OCI-LY7 (cell line): ENCODE results near the gene FAM81A. TPM values are rescaled to one million over a fixed set of nuclear protein-coding genes. Genes with fewer than 3 reads are reported as not detected.

Source experiments
- BruUV-seq: library from RNA; stranded (reverse); fragments of 400-500 nt; replicated peaks from 2 replicates; lab custom pipeline; 2021; lab: Mats Ljungman, UMichigan
- CTCF ChIA-PET: fragments of 300-600 bp; sonication (Branson Sonifier 250); formaldehyde crosslinking; loops from one replicate; lab custom pipeline; 2022; ENCODE audit warnings: antibody characterized with exemption; ENCODE audit not compliant: unreplicated experiment; lab: Charles Lee
- POLR2A ChIA-PET: fragments of 300-600 bp; sonication (Branson Sonifier 250); formaldehyde crosslinking; loops from one replicate; lab custom pipeline; 2022; ENCODE audit warnings: antibody characterized with exemption; lab: Charles Lee
- DNase-seq: peaks from one replicate; pipeline ENCODE4 v3.0.0-alpha.2; 2015; ENCODE audit warnings: low spot score
- H2AFZ ChIP-seq: fragments of 200-600 bp; sonication (generic), shearing (Covaris generic); 2 replicates; pipeline ENCODE4 v1.6.1; 2014; ENCODE audit warnings: mild to moderate bottlenecking, antibody characterized with exemption, low read length, moderate library complexity
- H3K27ac ChIP-seq: fragments of 200-600 bp; sonication (generic); 2 replicates; pipeline ENCODE4 v1.5.1; 2014; ENCODE audit warnings: mixed run types, low read depth, mild to moderate bottlenecking, moderate library complexity, low read length, inconsistent platforms; ENCODE audit not compliant: poor library complexity, severe bottlenecking
- H3K36me3 ChIP-seq: fragments of 200-600 bp; sonication (generic); 2 replicates; pipeline ENCODE4 v1.6.1; 2014; ENCODE audit warnings: mild to moderate bottlenecking, antibody characterized with exemption, low read length, moderate library complexity, mixed read lengths; ENCODE audit not compliant: insufficient read depth
- H3K4me1 ChIP-seq: fragments of 200-600 bp; sonication (generic); 2 replicates; pipeline ENCODE4 v1.5.1; 2014; ENCODE audit warnings: mild to moderate bottlenecking, low read length; ENCODE audit not compliant: insufficient read depth, poor library complexity, severe bottlenecking
- H3K4me2 ChIP-seq: fragments of 200-600 bp; sonication (generic); 2 replicates; pipeline ENCODE4 v1.6.1; 2014; ENCODE audit warnings: mild to moderate bottlenecking, low read length
- H3K4me3 ChIP-seq: fragments of 200-600 bp; sonication (generic); 2 replicates; pipeline ENCODE4 v1.5.1; 2014; ENCODE audit warnings: mild to moderate bottlenecking, low read depth, low read length; ENCODE audit not compliant: poor library complexity, severe bottlenecking
- H3K79me2 ChIP-seq: fragments of 200-600 bp; sonication (generic); 2 replicates; pipeline ENCODE4 v1.6.1; 2016; ENCODE audit warnings: low read depth, mild to moderate bottlenecking, low read length, moderate library complexity, mixed read lengths; ENCODE audit not compliant: insufficient read depth
- H3K9me2 ChIP-seq: fragments of 200-600 bp; sonication (generic); 2 replicates; pipeline ENCODE4 v1.6.1; 2016; ENCODE audit warnings: mild to moderate bottlenecking, low read length, mixed read lengths; ENCODE audit not compliant: insufficient read depth
- H3K9me3 ChIP-seq: fragments of 200-600 bp; sonication (generic); 2 replicates; pipeline ENCODE4 v1.6.1; 2014; ENCODE audit warnings: mild to moderate bottlenecking, mixed run types, low read length, mixed read lengths
- H4K20me1 ChIP-seq: fragments of 200-600 bp; sonication (generic); 2 replicates; pipeline ENCODE4 v1.6.1; 2014; ENCODE audit warnings: mild to moderate bottlenecking, antibody characterized with exemption, low read length, moderate library complexity, mixed read lengths; ENCODE audit not compliant: insufficient read depth
- EZH2phosphoT487 ChIP-seq: fragments of 200-600 bp; sonication (generic); IDR thresholded peaks from 2 replicates; pipeline ENCODE4 v1.6.1; 2018; ENCODE audit warnings: low read depth, borderline replicate concordance, mild to moderate bottlenecking, mixed run types, antibody characterized with exemption, low read length, moderate library complexity, mixed read lengths
- intact Hi-C: fragments of 100-400 bp; cut with micrococcal nuclease; formaldehyde crosslinking; loops from one replicate; pipeline ENCODE4 v1.10.0; 2022; ENCODE audit not compliant: unreplicated experiment
- total RNA-seq, 2 experiments: library from RNA; depleted of rRNA in 1 of 2; stranded (reverse); fragments of >200 nt in 1 of 2; shearing (Covaris generic) in 1 of 2; gene quantifications; 2 replicates each; pipeline ENCODE4 v1.2.3, GENCODE V29; 2014 to 2022
- TF ChIP-seq, protein P1 (sequence below): fragments of 200-600 bp; sonication (generic); conservative IDR thresholded peaks from 2 replicates; pipeline ENCODE4 v1.5.1; 2014; ENCODE audit warnings: mild to moderate bottlenecking, antibody characterized with exemption, low read length, moderate library complexity, mixed read lengths

Gene FAM81A
- total RNA-seq, 2 experiments from 2014 or later, result 11.6 to 37.4 TPM

DNA sequence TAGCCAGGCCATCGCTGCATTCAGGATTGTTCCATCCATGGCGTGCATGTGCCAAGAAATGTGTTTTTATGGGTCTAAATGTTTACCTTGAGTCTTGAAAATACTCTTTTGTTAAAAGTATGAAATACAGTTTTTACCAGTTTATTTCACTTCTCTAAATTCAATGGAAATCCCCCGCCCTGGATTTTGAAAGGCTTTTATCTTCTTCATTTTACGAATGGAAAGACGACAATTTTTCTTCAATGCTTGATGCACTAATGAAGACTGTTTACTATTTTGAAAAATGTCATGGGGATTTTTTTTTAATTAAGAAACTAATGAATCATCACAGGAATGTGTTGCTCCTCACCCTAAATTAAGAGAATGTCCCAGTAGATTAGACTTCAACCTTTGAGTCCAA, 83.5 kb downstream of the FAM81A start:
- no peak overlapping the region for H3K4me3 ChIP-seq
- CTCF ChIA-PET, result no interaction called here
- H3K9me2 ChIP-seq, result no peaks in the 10 kb centered on the region
- no peak overlapping the region for H2AFZ ChIP-seq
- H3K9me3 ChIP-seq, result no peaks in the 10 kb centered on the region; the same call in 1 of the 2 replicates
- DNase-seq, result no peak
- H3K27ac ChIP-seq, result no peak overlapping the region
- no peaks in the 10 kb centered on the region for H3K79me2 ChIP-seq
- no peaks in the 10 kb centered on the region for H3K36me3 ChIP-seq
- TF ChIP-seq, protein P1, sequence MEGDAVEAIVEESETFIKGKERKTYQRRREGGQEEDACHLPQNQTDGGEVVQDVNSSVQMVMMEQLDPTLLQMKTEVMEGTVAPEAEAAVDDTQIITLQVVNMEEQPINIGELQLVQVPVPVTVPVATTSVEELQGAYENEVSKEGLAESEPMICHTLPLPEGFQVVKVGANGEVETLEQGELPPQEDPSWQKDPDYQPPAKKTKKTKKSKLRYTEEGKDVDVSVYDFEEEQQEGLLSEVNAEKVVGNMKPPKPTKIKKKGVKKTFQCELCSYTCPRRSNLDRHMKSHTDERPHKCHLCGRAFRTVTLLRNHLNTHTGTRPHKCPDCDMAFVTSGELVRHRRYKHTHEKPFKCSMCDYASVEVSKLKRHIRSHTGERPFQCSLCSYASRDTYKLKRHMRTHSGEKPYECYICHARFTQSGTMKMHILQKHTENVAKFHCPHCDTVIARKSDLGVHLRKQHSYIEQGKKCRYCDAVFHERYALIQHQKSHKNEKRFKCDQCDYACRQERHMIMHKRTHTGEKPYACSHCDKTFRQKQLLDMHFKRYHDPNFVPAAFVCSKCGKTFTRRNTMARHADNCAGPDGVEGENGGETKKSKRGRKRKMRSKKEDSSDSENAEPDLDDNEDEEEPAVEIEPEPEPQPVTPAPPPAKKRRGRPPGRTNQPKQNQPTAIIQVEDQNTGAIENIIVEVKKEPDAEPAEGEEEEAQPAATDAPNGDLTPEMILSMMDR, result no peak
- no peak for TF ChIP-seq EZH2phosphoT487
- intact Hi-C loops, result no loop called here
- POLR2A ChIA-PET, result no interaction called here
- H4K20me1 ChIP-seq, result no peaks in the 10 kb centered on the region
- no peak overlapping the region for H3K4me2 ChIP-seq
- TSS peak; percentile 61 for BruUV-seq
- peaks cover 44% of the 10 kb centered on the region for H3K4me1 ChIP-seq

DNA sequence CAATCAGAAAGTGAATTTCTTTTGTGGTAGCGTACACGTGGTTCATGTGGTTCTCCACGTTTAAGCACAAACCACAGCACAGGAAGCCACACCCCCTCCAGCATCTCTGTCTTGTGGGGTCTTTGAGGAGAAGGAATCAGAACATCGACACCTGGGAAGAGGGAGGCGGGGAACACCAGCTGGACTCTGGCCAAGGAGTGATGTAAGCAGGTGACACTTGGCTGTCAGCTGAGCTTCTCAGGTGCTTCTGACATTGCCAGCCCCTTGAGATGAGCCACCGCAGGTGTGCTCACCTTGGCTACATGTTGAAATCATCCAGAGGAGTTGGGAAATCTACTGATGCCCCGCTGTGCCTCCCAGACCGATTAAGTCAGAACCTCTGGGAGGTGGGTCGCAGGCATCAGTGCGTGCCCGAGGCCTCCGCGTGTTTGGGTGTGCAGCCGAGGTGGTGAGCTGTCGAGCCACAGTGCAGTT, 85.0 kb downstream of the FAM81A start:
- Histone ChIP-seq H3K79me2 (no peaks in the 10 kb centered on the region), H3K9me3 (no peaks in the 10 kb centered on the region; the same call in 1 of the 2 replicates), H4K20me1 (no peaks in the 10 kb centered on the region), H2AFZ (peak overlapping the region; percentile 33; the same call in 1 of the 2 replicates), H3K36me3 (no peaks in the 10 kb centered on the region), H3K27ac (no peak overlapping the region), H3K9me2 (no peaks in the 10 kb centered on the region), H3K4me2 (peak overlapping the region; percentile 9; the same call in 1 of the 2 replicates), H3K4me1 (peaks cover 29% of the 10 kb centered on the region), H3K4me3 (no peak overlapping the region)
- DNase-seq, result peak; percentile 25
- POLR2A ChIA-PET, result interaction anchor here (0.5 to 1.7 kb wide), 3 partner anchors 7 to 678 kb away, joined by 3 to 7 read pairs (median 7); no protein-coding TSS in a partner anchor
- CTCF ChIA-PET, result interaction anchor here (1.2 kb wide), 1 partner anchor 8 kb away, joined by 3 read pairs; no protein-coding TSS in a partner anchor
- TF ChIP-seq, protein P1, result no peak
- no peak for TF ChIP-seq EZH2phosphoT487
- intact Hi-C loops, result no loop called here
- no TSS peak for BruUV-seq

DNA sequence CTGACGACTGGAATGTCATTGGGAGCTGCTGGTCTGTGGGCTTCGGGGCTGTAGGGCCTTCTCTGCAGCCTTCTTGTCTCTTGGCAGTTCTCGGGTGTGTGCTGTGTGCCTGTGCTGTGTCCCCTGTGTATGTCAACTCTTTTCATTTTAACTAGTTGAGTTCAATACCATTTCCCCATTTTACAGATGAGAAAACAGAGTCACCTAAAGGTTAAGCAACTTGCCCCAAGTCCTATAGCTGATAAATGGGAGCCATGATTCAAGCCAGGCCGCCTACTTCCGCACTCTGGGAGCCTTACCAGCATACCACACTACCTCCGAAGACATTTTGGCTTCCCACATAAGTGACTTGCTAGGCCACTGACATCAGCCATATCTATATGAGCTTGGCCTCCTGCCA, 85.7 kb downstream of the FAM81A start:
- DNase-seq, result no peak
- Histone ChIP-seq H3K4me3 (no peak overlapping the region), H3K9me2 (no peaks in the 10 kb centered on the region), H3K27ac (no peak overlapping the region), H3K9me3 (no peaks in the 10 kb centered on the region; the same call in 1 of the 2 replicates), H3K79me2 (no peaks in the 10 kb centered on the region), H4K20me1 (no peaks in the 10 kb centered on the region), H3K4me1 (peaks cover 32% of the 10 kb centered on the region), H2AFZ (peak overlapping the region; percentile 79; the same call in 1 of the 2 replicates), H3K4me2 (peak overlapping the region; percentile 16; the same call in 1 of the 2 replicates), H3K36me3 (no peaks in the 10 kb centered on the region)
- intact Hi-C loops, result no loop called here
- TF ChIP-seq, protein P1, result no peak
- no peak for TF ChIP-seq EZH2phosphoT487
- ChIA-PET CTCF (interaction anchor here (1.0 to 1.2 kb wide), 2 partner anchors 9 to 349 kb away, joined by 3 read pairs; no protein-coding TSS in a partner anchor), POLR2A (interaction anchor here (0.6 to 1.7 kb wide), 6 partner anchors 8 to 613 kb away, joined by 3 to 7 read pairs (median 3); no protein-coding TSS in a partner anchor)
- no TSS peak for BruUV-seq
